Smooth muscle cell of the brain vasculature (primary cell): ENCODE measurements around the gene SPTBN1.

Experiments
- DNase-seq: peaks from one replicate; pipeline ENCODE4 v3.0.0-alpha.2; 2012; ENCODE audit warnings: low read depth, low spot score

Gene SPTBN1

DNA sequence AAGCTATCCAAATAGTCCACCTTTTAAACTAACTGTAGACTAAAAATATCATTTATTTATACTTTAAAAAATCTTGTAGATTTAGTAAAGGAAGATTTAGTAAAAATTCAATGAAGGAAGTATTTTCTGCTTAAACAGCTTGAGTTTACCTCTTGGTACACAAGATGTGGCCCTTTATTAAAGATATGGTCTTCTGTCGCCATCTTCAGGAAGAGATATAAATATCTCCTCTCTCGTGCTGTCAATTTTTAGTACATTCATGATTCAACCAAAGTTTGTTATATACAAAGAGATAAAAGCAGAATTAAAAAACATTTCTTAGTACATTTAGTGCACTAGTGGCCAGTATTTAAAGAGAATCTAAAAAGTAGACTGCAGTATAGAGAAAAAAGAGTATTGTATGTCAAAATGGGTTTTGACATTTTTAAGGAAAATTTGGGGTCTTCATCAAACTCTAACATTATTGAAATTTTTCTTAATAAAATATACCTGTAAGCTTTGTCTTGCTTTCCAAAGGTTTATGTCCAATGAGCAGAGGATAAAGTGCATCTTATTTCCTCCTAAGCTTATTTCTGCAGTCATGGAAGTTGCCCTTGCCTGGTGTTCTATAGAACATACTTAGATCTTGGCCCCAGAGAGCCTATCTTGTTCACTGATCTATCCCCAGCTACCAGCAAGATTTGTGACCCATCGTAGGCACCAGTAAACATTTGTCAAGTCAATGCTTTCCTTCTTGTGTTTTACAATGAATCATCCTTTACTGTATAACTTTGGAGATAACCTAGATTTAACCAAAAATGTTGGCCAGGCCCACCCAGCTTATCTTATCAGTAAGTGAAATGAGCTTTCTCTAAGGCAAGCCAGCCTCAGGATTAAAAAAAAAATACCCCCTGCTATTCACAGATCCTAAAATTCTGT is 248.8 kb downstream of the SPTBN1 start:
- DNase-seq, result peak; percentile 57

DNA sequence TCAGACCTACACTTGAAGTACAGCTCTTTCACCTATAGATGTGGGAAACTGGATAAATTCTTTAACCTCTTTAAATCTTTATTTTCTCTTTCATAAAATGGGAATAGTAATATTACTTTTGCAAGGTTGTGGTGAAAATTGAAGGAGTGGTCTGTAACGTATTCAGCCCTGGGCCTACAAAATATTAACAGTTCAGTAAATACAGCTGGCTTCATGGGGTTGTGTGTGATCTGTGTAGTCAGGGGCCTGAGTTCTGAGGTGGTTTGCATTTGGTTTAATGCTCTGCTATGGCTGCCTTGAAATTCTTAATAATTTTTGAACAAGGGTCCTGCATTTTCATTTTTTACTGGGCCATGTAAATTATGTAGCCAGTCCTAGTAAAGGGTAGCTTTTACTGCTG is 250.5 kb downstream of the SPTBN1 start:
- DNase-seq, result no peak

DNA sequence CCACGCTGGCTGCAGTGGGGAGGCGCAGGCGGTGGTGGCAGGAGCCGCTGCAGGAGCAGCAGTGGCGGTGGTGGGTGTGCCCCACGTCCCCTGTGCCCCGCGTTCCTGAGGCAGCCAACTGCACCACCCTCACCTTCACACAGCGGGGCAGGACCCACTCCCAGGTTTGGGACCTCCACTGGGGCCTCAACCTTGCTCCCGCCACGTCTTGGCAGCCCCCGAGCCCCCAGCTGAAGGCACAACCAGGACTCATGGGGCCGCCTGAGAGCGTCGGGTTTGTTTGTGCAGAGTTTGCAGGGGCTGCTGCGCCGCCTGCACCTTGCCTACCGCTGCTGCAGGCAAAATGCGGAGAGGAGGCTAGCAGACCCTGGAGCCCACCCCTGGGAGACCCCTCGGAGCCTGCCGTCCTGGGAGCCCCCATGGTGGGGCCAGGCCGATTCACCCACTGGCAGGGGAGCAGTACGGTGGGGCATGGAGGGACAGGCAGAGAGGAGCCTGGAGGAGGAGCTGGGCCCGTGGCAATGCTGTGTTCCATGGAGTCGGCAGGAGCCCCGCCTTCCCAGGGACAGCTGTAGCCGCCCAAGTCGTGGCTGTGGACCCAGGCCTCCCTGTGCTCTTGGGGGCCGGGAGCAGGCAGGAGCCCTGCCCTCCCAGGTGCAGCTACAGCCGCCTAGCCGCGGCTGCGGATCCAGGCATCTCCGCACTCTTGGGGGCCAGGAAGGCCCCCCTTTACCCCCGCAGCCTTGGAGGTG is 252.6 kb downstream of the SPTBN1 start:
- DNase-seq, result no peak

DNA sequence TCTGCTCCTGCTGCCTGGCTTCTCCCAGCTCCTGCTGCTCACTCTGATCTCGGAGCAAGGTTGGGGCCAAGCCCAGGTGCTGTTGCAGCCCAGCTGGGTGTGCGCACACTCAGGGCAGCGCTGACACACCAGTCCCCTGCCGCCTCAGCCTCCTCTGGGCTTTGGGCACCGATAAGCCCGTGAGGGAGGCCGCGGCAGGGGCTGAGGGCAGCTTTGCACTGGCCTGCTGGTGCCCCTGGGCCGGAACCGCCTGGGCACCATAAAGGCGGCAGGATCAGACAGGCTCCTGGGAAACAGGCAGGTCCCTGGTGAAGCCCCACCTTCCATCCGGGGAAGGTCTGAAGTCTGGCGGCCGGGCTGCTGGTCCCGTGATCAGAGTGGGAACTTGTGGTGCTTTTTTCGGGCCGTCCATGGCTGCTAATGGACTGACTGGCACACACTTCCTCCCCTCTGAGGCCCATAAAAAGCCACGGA is 253.2 kb downstream of the SPTBN1 start:
- no peak for DNase-seq

DNA sequence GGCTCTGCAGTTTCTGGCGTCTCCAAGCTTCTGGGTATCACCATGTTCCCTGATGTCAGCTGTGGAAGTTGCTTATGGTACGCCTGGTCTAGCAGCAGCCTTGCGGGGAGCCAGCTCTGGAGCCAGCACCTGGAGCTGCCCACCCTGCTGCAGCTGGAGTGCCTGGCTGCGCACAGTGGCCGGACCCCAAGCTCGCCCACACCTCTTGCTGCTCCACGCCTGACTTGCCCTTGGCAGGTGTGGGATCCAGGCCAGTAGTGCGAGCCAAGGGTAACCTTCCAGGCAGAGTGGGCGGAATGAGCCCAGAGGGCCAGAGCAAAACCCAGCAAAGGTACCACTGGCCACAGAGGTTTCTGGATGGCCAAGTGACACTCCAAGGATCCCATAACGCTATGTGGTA is 254.1 kb downstream of the SPTBN1 start:
- DNase-seq, result no peak

DNA sequence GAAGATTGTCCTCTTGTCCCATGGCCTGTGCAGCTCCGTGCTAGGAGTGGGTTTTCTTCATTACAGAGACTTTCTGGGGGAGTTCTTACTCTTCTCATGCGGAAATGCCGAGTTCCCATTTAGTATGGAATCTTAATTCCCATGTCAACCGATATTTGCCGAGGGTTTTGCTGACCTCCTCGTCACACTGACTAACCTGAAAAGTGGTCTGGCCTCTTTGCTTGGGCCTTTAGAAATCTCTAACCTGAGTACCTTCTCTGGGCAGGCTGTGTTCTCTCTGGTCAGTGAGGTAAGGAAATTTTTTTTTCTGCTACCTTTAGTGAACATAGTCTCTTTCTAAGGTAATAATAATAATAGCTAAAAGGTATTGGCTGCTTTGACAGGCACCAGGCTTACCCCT is 256.4 kb downstream of the SPTBN1 start:
- no peak for DNase-seq

DNA sequence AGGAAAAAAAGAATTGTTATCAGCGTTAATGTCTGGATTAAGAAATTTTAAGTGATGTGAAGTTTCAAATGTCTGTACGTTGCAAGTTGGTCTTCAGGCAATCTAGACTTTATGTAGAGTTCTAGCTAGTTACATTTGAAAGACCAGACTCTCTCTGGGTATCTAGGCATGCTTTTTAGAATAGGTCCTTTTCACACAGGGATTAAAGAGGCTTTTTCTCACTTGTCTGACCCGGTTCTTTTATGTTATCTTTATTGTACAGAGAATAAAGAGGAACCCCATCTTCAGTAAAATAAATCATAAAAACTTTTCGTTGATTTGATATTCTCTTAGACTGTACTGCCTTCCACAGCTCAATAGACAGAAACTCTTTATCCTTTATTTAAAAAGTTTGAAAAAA is 258.9 kb downstream of the SPTBN1 start:
- no peak for DNase-seq

DNA sequence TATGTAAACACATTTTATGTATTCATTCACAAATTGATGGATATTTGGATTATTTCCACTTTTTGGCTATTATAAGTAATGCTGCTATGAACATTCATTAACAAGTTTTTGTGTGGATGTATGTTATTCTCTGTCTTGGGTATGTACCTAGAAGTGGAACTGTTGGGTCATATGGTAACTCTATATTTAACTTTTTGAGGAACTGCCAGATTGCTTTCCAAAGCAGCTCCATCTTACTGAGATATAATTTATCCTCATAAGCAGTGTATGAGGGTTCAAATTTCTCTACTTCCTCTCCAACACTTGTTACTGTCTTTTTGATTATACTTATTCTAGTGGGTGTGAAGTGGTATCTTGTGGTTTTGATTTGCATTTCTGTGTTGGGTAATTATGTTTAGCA is 260.2 kb downstream of the SPTBN1 start:
- DNase-seq, result no peak

DNA sequence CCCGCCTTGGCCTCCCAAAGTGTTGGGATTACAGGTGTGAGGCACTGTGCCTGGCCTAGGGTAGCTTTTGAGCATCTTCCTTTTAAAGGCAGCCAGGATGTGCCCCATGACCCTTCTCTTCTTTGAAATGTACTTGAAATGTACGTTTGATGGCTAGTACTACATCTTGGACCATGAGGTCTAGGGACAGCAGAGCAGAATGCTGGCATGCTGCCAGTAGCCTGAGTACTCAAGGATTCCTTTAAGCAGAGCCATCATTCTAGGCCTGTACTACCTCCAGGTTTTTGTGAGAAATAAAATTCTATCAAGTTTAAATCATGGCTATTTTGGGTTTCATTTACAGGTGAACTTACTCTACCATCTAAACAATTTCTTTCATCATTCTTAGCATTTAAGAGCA is 264.4 kb downstream of the SPTBN1 start:
- no peak for DNase-seq
